Activated CD4-positive, CD25-positive, alpha-beta regulatory T cell treated with anti-CD3 and anti-CD28 coated beads, Interleukin-2, amount 50 U/mL, for 16 hours (primary cell): ENCODE data around the gene TPM1.
"Not testable (repeated sequence)": the region's sequence is repeated elsewhere in the genome, so short reads cannot be mapped to it uniquely, and the experiment has no call there.

Source experiments
- DNase-seq: peaks from one replicate; pipeline ENCODE4 v3.0.0-alpha.2; 2020; ENCODE audit warnings: low read depth, low spot score

The TPM1 gene

DNA sequence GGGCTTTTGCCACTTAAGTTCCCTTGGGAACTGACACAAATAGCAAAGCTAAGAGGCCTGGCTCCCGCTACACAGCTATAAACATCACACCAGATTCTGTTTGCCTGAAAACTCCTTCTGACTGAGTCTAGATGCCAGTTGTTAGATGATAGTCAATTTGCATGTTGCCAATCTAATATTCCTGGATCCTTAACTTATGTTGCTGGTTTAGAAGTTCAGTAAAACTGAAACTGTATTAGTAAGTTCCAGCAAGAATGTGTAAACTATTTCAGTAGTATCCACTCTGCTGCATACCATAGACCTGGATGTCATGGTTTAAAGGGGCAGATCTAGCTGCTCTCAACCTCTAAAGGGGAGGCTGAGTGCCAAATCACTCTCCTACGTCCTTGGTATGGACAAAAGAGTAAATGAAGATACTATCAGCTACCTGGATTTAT, 52.0 kb downstream of the TPM1 start:
- no peak for DNase-seq

DNA sequence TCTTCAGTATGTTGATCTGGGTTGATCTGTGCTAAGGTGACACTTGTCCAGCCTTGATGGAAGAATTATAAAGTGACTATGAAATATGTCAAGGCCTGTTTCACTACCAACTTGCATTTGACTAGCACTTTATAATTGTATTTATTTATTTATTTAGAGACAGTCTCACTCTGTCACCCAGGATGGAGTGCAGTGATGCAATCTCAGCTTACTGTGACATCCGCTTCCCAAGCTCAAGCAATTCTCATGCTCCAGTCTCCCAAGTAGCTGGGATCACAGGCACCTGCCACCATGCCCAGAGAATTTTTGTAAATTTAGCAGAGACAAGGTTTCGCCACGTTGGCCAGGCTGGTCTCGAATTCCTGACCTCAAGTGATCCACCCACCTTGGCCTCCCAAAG, 53.6 kb downstream of the TPM1 start:
- DNase-seq: no peak

DNA sequence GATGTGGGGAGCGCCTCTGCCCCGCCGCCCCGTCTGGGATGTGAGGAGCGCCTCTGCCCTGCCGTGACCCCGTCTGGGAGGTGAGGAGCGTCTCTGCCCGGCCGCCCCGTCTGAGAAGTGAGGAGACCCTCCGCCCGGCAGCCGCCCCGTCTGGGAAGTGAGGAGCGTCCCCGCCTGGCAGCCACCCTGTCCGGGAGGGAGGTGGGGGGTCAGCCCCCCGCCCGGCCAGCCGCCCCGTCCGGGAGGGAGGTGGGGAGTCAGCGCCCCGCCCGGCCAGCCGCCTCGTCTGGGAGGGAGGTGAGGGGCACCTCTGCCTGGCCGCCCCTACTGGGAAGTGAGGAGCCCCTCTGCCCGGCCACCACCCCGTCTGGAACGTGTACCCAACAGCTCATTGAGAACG, 56.4 kb downstream of the TPM1 start:
- DNase-seq: not testable (repeated sequence)

DNA sequence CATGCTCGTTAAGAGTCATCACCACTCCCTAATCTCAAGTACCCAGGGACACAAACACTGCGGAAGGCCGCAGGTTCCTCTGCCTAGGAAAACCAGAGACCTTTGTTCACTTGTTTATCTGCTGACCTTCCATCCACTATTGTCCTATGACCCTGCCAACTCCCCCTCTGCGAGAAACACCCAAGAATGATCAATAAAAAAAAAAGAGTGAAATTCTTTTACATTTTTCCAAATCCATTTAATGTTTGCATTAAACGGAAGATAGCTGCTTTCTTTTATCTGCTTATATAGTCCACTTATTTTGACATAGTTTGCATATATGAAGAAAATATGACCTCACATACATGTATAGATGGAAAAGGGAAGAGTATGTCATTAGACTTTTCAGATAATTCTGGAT, 57.0 kb downstream of the TPM1 start:
- not testable (repeated sequence) for DNase-seq

DNA sequence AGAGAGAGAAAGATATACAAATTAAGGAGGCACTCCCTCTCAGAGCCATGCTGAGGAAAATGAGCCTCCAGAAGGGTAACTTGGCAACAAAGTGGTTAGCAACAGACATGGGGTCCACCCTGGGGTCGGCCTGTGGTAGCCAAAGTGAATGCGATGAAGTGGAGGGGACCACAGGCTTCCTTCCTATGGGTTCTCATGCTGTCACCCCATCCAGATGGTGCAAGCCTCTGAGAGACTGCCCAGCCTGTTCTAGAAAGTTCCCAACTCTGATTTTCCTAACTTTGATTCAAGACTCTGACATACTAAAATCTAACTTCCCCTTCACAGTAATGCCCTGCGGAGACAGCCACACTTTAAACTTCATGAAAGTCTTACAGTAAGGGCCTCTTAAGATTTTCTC, 60.9 kb downstream of the TPM1 start:
- DNase-seq: no peak

DNA sequence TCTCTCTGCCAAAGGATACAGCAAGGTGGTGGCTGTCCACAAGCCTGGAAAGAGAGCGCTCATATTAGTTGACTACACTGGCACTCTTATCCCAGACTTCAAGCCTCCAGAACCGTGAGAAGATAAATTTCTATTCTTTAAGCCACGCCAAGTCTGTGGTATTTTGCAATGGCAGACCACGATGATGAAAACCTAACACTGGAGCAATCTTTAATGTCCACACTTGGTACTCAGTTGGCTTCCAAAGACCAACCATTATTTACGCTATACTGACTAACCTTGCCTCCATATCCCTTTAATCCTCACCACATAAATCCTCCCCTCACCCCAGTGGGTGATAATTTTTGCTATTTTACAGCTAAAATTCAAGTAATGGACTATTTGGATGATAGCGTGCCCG, 62.2 kb downstream of the TPM1 start:
- no peak for DNase-seq

DNA sequence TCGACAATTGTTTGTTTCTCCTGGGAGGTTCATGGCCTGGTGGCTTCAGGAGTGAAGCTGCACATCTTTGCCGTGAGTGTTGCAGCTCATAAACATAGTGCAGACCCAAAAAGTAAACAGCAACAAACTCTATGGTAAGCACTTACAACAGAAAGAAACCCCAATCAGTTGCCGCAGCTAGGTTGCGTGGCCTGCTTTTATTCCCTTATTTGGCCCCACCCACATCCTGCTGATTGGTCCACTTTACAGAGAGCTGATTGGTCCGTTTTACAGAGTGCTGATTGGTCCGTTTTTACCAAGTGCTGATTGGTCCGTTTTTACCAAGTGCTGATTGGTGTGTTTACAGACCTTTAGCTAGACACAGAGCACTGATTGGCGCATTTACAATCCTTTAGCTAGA, 62.8 kb downstream of the TPM1 start:
- not testable (repeated sequence) for DNase-seq

DNA sequence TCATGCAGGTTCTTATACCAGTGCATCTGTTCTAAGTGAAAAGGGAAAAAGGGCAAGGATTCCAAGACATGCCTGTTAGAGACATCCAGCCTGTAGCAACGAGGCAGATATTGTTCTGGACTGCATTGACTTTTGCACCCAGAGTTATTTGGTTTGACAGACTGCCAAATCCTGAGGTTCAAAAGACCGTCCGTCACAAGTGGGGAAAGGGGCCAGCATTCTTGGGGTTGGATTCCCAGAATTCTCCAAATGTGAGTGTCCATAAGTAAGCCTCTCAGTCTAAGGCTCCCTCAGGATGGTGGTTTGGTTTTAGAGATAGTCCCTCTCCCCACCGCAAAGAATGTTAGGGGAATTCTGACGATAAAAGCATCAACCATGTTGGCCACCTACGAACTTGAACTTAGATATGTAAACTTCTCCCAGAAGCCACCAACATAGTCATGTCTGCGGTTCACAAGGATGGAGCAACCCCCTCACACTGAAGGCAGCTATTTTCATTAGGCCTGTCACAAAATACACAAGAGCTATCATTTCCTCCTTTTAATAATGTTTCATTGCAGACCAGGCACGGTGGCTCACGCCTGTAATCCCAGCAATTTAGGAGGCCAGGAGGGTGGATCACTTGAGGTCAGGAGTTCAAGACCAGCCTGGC, 65.5 kb downstream of the TPM1 start:
- DNase-seq: no peak

DNA sequence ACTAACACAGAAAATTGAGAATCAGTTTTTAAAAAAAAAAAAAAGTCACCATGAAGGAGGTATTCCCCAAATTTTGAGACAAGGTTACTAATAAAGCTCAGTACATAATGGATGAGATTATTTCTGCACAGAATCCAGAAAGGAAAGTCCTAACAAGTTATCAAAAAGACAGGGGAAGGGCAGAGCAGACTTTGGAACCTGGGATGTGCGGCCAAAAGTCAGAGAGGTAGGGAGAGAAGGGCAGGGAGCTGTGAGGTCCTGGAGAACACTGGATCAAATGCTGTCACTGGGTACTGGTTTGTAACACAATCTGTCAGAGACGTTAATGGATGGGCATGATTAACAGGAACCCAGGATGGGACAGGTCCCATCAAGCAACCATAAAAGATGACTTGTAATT, 67.0 kb downstream of the TPM1 start:
- DNase-seq: no peak

DNA sequence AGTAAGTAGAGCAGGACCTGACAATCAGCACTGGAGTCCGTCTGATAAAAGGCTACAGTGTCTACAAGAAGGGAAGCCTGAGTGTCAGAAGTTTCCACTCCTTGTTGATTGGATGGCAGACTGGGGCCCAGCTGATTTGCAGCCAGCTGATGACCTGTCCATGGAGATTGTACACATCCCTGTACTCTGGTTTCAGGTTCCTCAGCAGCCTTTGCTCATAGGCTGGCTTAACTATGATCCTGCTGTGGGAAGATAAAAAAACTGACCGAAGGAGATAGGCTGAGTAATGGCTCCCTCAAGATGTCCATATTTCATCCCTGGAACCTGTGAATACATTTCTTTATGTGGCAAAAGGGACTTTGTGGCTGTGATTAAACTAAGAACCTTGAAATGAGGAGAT, 67.4 kb downstream of the TPM1 start:
- no peak for DNase-seq

DNA sequence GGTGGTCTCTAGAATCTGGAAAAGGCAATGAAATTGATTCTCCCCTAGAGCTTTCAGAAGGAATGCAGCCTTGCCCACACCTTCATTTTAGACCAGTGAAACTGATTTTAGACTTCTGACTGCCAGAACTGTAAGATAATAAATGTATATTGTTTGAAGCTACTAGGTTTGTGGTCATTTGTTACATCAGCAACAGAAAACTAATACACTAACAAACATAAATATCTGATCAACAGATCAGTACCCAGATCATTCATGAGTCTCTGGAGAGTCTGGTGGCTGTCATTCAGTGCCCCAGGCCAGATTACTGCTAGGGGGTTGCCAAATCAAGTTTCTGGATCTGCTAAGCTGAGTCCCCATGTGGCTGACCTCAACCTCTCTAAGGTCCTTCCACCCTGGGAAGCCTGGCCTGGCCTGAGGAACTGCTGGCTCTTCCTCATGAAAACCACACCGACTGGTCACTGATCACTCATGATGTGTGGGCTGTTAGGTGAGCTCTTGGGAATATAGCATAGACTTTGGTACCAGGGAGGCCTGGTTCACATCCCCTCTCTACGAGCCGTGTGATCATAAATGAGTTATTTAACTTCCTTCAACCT, 68.0 kb downstream of the TPM1 start:
- no peak for DNase-seq

DNA sequence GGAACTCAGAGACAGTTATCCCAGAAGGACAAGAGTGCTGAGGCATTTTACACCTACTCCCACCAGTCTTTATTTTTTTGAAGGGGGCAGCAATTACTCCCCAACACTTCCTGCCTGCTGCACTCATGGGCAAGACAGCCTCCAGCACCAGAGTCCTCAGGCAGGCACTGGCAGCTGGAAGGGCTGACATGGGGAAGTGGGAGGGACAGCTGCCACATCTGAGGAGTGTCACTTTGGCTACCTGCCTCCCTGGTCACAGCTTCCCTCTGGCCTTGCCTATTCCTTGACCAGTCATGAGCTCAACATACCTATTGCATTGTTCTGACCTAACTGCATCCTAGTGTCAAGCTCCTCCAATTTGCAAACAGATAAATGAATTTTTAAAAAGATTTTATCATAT, 68.9 kb downstream of the TPM1 start:
- DNase-seq: no peak

DNA sequence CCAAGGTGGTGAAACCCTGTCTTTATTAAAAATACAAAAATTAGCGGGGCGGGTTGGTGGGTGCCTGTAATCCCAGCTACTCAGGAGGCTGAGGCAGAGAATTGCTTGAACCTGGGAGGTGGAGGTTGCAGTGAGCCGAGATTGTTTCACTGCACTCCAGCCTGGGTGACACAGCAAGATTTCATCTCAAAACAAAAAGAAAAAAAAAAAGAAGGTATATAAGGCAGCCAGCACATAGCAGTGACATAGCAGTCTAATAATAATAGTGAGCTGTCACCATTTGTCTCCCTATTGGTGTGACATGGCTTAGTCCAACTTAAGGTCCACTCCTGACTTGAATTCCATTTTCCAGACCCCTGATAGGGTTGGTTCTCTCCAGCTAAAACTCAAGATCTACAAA, 70.3 kb downstream of the TPM1 start:
- DNase-seq: no peak

DNA sequence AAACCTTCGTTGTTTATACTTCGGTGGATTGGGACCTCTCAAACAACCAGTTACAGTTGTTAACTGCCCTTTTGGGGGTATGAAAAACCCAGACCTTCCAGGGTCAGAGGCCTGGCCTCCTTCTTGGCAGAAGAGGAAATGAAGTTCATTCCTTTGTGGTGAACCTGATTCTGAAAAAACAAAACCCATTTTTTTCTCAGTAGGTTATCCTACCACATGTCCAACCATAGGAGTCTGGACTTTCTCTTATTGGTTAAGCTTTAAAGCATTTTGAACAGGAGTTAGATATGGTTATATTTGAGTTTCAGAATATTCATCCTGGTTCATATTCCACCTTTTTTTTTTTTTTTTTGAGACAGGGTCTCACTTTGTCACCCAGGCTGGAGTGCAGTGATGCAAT, 71.9 kb downstream of the TPM1 start:
- DNase-seq: no peak
